HepG2 (cell line): ENCODE data around the gene CDRT4.

Experiments
- HNRNPK ChIP-seq: fragments of 200-400 bp; formaldehyde crosslinking; IDR thresholded peaks from 2 replicates; pipeline ENCODE4 v1.6.1; 2018; ENCODE audit warnings: low read length, low read depth, moderate library complexity, mild to moderate bottlenecking; ENCODE audit not compliant: poor library complexity, severe bottlenecking
- TF ChIP-seq, protein P1 (sequence below): sonication (generic); formaldehyde crosslinking; IDR thresholded peaks from 2 replicates; pipeline ENCODE4 v1.5.0; 2020; ENCODE audit warnings: missing genetic modification reagents

DNA sequence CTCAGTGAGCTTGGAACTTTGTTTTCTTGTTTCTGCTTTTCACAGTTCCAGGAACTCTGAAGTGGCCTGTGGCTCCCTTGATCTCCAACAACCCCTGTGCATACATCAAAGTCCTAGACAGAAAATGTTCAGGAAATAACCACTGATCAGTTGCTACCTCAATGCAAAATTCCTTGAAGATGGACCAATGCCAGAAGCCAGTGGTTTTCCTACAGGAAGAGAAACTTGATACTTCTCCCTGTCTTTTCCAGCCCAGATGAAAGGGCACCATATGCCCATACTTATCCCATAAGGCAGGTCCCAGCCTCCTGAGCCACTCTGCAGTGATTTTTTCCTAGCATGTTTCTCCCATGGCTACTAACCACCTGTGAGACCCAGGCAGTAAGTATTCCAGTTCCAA, 12.3 kb upstream of the CDRT4 start:
- TF ChIP-seq, protein P1, sequence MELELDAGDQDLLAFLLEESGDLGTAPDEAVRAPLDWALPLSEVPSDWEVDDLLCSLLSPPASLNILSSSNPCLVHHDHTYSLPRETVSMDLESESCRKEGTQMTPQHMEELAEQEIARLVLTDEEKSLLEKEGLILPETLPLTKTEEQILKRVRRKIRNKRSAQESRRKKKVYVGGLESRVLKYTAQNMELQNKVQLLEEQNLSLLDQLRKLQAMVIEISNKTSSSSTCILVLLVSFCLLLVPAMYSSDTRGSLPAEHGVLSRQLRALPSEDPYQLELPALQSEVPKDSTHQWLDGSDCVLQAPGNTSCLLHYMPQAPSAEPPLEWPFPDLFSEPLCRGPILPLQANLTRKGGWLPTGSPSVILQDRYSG (CRISPR knock-in tag) = no peak
- no peak for TF ChIP-seq HNRNPK
